Activated CD8-positive, alpha-beta memory T cell treated with anti-CD3 and anti-CD28 coated beads, Interleukin-2, amount 50 U/mL, for 1 hour (primary cell): ENCODE data around the gene LCLAT1.

Source experiments
- DNase-seq: peaks from one replicate; pipeline ENCODE4 v3.0.0-alpha.2; 2020; ENCODE audit errors: extremely low read depth

LCLAT1 gene

GRCh38 chr2:30422444-30423040 lies 24.5 kb upstream of the LCLAT1 start:
- peak; percentile 74 for DNase-seq

- DNase-seq = no peak
These were observed 22.8 kb upstream of the LCLAT1 start for GRCh38 chr2:30424231-30424630.

GRCh38 chr2:30425326-30425725 lies 21.7 kb upstream of the LCLAT1 start:
- no peak for DNase-seq

- DNase-seq = no peak
These were observed 19.3 kb upstream of the LCLAT1 start for GRCh38 chr2:30427606-30428347.

- DNase-seq = no peak
These were observed 18.7 kb upstream of the LCLAT1 start for GRCh38 chr2:30428348-30428662.

GRCh38 chr2:30428827-30429461 lies 18.1 kb upstream of the LCLAT1 start:
- no peak for DNase-seq

- DNase-seq = no peak
These were observed 13.3 kb upstream of the LCLAT1 start for GRCh38 chr2:30433541-30434299.

GRCh38 chr2:30434708-30435107 lies 12.3 kb upstream of the LCLAT1 start:
- no peak for DNase-seq

GRCh38 chr2:30436859-30437435 lies 10.1 kb upstream of the LCLAT1 start:
- DNase-seq = no peak

- DNase-seq = no peak
These were observed 9.1 kb upstream of the LCLAT1 start for GRCh38 chr2:30437809-30438548.

- no peak for DNase-seq
These were observed 7.8 kb upstream of the LCLAT1 start for GRCh38 chr2:30439296-30439695.

GRCh38 chr2:30439879-30440278 lies 7.2 kb upstream of the LCLAT1 start:
- DNase-seq = no peak

GRCh38 chr2:30441023-30441422 lies 6.0 kb upstream of the LCLAT1 start:
- DNase-seq = no peak

GRCh38 chr2:30443081-30443480 lies 4.0 kb upstream of the LCLAT1 start:
- no peak for DNase-seq

- DNase-seq = no peak
These were observed 2.8 kb upstream of the LCLAT1 start for GRCh38 chr2:30444273-30444672.

GRCh38 chr2:30445266-30445821 lies 1.7 kb upstream of the LCLAT1 start:
- no peak for DNase-seq

GRCh38 chr2:30446602-30447148 lies 371 bp upstream of the LCLAT1 start:
- DNase-seq = no peak

GRCh38 chr2:30448308-30448707 lies 1.3 kb downstream of the LCLAT1 start:
- DNase-seq = no peak

- no peak for DNase-seq
These were observed 1.8 kb downstream of the LCLAT1 start for GRCh38 chr2:30448866-30449265.

GRCh38 chr2:30450025-30450424 lies 3.0 kb downstream of the LCLAT1 start:
- no peak for DNase-seq

- DNase-seq = no peak
These were observed 6.5 kb downstream of the LCLAT1 start for GRCh38 chr2:30453498-30453897.
